ENCODE data around the gene MAST4.

DNA sequence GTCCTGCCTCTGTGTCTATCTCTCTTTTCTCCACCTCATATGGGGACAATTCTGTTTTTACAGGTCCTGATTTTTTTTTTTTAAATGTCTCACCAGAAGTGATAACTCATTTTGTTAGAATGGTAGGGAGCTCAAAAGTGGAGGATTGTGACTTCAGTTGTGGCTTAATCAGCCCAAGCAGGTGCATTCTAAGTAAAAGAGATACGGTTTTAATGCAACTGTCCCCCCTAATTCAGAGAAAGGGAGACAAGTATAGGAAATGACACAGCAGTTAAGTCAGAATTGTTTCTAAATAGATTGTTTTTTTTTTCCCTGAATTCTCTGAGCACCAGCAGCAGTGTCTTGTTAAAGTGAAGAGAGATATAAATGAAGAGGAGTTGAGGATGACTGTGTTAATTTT lies 24.5 kb downstream of the MAST4 start:
- TF ChIP-seq, protein P1, sequence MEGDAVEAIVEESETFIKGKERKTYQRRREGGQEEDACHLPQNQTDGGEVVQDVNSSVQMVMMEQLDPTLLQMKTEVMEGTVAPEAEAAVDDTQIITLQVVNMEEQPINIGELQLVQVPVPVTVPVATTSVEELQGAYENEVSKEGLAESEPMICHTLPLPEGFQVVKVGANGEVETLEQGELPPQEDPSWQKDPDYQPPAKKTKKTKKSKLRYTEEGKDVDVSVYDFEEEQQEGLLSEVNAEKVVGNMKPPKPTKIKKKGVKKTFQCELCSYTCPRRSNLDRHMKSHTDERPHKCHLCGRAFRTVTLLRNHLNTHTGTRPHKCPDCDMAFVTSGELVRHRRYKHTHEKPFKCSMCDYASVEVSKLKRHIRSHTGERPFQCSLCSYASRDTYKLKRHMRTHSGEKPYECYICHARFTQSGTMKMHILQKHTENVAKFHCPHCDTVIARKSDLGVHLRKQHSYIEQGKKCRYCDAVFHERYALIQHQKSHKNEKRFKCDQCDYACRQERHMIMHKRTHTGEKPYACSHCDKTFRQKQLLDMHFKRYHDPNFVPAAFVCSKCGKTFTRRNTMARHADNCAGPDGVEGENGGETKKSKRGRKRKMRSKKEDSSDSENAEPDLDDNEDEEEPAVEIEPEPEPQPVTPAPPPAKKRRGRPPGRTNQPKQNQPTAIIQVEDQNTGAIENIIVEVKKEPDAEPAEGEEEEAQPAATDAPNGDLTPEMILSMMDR (IDR thresholded peaks at IDR 0.05; ENCODE audit: low read length), result no peak
- no peak for TF ChIP-seq EZH2 (optimal IDR thresholded peaks at IDR 0.05; ENCODE audit: low read depth, low read length)
- TF ChIP-seq EZH2phosphoT487 (IDR thresholded peaks at IDR 0.05; ENCODE audit: low read length), result no peak

Measured in MM.1S (cell line).